GM19193 (cell line): ENCODE measurements around the gene CAPRIN2.

Experiments used
- POLR2A ChIP-seq: IDR thresholded peaks from 4 replicates; pipeline ENCODE4 v1.6.1; 2011; ENCODE audit not compliant: insufficient read depth, insufficient read length; ENCODE audit errors: extremely low read depth

Gene CAPRIN2

GRCh38 chr12:30783946-30784345 lies 29.2 kb upstream of the CAPRIN2 start:
- TF ChIP-seq POLR2A: no peak

DNA sequence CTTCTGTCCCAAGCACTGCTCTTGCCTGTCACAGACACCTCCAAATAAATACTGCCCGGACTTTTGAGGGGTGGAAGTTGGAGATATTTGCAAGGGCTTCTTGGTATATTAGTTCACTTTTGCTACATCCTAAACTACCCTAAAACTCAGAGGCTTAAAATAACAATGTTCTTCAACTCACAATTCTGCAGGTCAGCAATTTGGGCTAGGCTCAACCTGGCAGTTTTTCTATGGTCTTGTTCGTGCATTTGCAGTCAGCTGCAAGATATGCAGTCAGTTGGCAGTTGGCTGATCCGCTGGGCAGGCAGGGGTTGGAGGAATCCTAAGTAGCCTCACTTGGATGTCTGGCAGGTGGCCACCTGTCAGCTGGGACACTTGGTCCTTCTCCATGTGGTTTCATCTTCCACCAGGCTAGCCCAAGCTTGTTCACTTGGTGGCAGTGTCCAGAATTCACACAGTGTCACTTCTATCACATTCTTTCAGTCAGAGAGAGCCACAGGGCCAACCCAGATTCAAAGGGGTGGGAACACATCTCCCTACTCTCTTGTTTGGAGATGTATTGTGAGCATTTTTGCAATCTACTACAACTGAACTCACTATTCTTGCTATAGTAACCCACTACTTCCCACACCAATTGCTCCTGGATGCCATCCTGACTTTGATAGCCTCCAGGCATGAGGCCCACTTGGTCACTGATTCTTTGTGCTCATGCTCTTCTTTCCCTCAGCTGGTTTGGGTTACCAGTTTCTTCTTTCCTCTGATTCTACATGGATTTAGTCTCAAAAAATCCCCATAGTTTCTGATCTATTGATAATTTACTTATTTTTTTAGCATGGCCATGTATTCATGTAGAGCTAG lies 27.8 kb upstream of the CAPRIN2 start:
- TF ChIP-seq POLR2A: no peak

DNA sequence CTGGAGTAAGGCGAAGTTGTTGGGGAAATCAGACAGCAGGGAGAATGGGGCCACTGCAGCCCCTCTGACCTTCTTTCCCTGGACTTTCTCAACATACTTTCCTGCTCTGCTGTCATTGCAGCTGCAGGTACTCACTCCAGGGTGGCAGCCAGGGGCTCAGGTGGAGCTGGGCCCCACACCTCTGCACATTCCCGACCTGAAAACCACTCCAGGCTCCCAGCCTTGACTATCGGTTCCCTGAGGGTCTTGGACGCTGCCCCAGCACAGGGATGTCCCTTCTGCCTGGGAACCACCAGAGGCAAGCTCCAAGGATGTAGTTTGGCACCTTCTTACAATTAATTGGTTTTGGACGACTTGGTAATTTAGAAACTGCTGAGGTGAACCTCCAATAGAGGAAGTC lies 24.8 kb upstream of the CAPRIN2 start:
- TF ChIP-seq POLR2A: no peak

GRCh38 chr12:30779178-30779577 lies 24.4 kb upstream of the CAPRIN2 start:
- TF ChIP-seq POLR2A: no peak

DNA sequence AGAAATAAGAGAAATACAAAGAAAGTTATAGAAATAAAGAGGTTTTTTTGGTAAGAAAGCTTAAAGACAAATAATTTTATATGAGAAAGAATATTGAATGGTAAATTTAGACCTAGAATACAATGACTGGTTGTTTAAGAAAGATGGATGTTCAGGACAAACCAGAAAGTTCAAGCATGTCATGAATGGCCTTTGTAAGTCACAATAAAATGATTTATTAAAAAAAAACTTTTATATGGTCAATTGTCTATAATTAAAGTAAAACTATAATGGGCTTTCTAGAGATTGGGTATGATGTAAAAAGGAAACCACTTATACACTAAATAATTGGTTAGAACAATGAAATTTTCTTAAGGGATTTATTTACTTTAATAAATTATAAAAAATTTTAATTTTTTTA lies 19.8 kb upstream of the CAPRIN2 start:
- TF ChIP-seq POLR2A: no peak

- TF ChIP-seq POLR2A: no peak
These were observed 15.1 kb upstream of the CAPRIN2 start for GRCh38 chr12:30769802-30770201.

- no peak for TF ChIP-seq POLR2A
These were observed 9.5 kb upstream of the CAPRIN2 start for GRCh38 chr12:30764251-30764650.

DNA sequence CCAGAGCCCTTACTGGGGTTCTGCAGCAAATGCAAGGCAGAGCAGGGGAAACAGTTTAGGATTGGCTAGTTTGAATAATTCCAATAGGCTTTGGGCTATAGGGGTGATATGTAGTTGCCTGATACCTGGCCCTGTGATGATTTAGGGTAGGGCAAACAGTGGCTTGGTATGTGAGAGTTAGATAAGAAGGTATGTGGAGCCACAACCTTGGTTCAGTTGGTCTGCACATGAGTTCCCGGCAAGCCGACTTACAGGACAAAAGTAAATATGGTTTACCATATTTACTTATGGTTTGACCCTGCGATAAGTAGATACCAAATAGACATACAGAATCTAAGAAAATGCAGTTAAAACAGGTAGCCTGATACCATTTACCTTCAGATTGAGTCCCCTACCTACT lies 8.3 kb upstream of the CAPRIN2 start:
- no peak for TF ChIP-seq POLR2A

DNA sequence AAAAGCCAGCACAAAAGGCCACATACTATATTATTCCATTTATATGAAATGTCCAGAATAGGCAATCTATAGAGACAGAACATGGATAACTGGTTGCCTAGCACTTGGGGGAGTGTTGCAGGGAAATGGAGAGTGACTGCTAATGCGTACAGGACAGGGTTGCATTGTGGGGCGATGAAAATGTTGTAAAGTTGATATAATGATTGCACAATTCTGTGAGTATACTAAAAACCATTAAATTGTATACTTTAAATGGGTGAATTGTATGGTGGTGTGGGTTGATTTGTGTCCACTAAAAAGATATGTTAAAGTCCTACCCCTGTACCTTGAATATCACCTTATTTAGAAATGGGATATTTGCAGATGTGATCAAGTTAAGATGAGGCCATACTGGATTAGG lies 7.0 kb upstream of the CAPRIN2 start:
- no peak for TF ChIP-seq POLR2A

DNA sequence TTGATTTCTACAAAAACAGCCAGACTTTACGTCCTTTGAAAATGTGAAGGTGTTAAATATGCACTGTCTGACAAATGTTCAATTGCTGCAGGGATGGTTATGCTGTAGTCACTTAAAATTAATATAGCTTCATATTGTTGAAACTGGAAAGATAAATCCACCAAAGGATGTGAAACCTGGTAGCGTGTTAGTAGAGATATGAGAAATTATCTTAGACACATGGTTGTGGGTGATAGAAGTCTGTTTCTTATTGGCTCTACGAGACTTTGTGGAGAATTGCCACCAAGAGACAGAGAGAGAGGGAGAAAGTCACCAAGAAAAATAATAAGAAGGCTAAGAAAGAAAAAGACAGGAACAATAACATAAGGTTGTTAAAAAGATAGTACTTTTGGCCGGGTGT lies 2.6 kb upstream of the CAPRIN2 start:
- TF ChIP-seq POLR2A: no peak

DNA sequence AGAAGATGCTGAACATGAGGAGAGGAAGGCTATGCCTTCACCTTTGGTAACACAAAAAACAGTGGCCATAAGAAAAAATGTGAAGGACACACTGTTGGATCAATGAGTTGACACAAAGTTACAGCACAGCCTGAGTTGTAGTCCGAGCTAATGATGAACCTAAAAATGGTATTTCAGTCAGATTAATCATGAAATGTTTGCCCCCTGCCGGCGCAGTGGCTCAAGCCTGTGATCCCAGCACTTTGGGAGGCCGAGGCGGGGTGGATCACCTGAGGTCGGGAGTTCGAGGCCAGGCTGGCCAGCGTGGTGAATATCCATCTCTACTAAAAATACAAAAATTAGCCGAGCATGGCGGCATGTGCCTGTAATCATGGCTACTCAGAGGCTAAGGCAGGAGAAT lies 1.3 kb upstream of the CAPRIN2 start:
- TF ChIP-seq POLR2A: no peak

- no peak for TF ChIP-seq POLR2A
These were observed 628 bp upstream of the CAPRIN2 start for GRCh38 chr12:30755395-30755762.

DNA sequence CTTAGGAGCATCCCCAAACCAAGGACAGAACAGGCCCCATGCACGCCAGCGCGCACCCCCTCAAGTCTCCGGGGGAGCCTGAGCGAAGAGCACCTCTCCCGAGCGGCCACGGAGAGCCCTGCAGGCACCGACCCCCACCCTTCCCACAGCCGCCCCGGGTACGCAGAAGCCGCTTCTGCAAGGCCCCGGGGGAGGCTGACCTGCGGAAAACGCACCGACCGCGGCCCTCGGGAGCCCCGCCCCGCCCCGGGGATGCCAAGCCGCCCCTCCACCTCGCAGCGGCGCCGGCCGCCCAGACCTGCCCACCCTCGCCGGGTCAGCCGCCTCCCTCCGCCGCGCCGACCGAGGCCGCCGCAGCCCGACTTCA lies 385 bp downstream of the CAPRIN2 start:
- no peak for TF ChIP-seq POLR2A

GRCh38 chr12:30753751-30754382 lies 884 bp downstream of the CAPRIN2 start:
- TF ChIP-seq POLR2A: no peak

DNA sequence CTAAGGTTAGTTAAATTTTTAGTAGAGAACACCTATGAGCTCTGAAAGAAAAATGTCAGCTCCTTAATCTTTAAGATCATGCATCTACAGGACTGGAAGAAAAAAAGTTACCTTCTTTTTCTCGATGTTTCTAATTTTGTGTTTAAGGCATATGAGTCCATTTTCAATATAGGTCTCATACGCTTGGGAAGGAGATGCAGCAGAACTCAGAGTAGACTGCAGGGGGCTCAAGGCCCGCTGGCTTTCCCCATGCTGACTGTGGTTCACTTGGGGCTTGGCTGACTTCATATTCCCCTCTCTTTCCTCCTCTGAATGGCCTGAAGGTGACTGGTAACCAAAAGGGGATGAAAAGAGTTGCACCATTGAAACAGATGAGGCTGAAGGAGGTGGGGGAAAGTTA lies 1.5 kb downstream of the CAPRIN2 start:
- TF ChIP-seq POLR2A: no peak

- TF ChIP-seq POLR2A: no peak
These were observed 2.5 kb downstream of the CAPRIN2 start for GRCh38 chr12:30752255-30752654.
